ENCODE results near the gene ST6GALNAC6.

The ST6GALNAC6 gene

DNA sequence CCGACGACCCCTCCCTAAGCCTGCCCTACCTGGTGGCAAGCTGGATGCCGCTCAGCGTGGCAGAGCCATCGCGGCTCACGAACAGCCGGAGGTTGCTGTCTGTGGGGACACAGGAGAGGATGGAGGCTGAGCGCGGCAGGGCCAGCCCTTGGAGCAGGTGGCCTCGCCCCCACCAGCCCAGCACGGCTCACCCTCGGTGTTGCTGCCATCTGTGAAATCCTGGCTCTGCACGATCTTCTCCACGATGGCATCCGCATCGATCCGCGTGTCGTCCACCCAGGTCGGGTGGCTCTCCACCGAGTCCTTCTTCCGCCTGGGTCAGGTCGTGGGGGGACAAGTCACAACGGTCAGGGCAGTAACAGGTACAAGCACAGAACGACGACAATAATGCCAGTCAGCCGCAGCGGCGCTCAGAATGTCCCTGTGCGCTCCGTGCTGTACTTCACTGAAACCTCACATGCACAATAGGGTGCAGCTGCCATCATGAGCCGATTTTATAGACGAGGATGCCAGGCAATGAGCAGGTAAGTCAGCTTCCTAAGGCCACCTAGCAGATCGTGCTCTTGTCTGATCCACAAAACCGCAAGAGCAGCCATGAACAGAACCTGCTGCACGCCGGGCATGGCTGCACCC lies 45.3 kb upstream of the ST6GALNAC6 start:
- no peak for DNase-seq (ENCODE audit: low spot score)
- H3K27ac ChIP-seq: peak overlapping the region; percentile 32
- POLR2A ChIA-PET (ENCODE audit: low non-redundant PET): interaction anchor here (0.5 to 1.2 kb wide), 2 partner anchors 27 to 39 kb away, joined by 3 read pairs; no protein-coding TSS in a partner anchor
- TF ChIP-seq, protein P1, sequence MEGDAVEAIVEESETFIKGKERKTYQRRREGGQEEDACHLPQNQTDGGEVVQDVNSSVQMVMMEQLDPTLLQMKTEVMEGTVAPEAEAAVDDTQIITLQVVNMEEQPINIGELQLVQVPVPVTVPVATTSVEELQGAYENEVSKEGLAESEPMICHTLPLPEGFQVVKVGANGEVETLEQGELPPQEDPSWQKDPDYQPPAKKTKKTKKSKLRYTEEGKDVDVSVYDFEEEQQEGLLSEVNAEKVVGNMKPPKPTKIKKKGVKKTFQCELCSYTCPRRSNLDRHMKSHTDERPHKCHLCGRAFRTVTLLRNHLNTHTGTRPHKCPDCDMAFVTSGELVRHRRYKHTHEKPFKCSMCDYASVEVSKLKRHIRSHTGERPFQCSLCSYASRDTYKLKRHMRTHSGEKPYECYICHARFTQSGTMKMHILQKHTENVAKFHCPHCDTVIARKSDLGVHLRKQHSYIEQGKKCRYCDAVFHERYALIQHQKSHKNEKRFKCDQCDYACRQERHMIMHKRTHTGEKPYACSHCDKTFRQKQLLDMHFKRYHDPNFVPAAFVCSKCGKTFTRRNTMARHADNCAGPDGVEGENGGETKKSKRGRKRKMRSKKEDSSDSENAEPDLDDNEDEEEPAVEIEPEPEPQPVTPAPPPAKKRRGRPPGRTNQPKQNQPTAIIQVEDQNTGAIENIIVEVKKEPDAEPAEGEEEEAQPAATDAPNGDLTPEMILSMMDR (conservative IDR thresholded peaks at IDR 0.05; ENCODE audit: low read depth): no peak
- CTCF ChIA-PET: interaction anchor here (0.7 to 4.2 kb wide), 14 partner anchors 9 to 173 kb away, joined by 3 to 68 read pairs (median 6); partner anchors contain the start of genes EEIG1 and PIP5KL1

DNA sequence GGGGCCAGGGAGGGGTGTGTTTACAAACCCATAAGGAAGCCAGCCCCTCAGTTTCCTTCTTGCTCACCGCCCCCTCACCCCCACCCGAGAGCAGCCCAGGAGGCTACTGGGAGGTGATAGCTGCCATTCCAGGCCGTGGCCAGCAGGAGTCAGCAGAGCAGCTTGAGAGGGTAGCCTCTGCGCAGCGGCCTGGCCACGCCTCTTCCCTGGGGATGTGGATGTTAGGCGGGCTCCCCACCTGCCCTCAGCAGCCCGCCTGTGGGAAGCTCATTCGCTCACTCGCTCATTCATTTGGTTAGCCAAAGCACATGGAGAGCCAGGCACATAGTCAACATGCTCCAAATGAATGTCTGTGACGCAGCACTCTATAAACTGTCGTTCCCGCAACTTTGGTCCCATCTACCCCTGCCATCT lies 44.3 kb upstream of the ST6GALNAC6 start:
- CTCF ChIA-PET: interaction anchor here (0.6 to 4.2 kb wide), 37 partner anchors 10 to 293 kb away, joined by 3 to 68 read pairs (median 4); partner anchors contain the start of genes EEIG1 and PIP5KL1
- peak; percentile 79 for DNase-seq (ENCODE audit: low spot score)
- peak overlapping the region; percentile 32 for H3K27ac ChIP-seq
- POLR2A ChIA-PET (ENCODE audit: low non-redundant PET): no interaction called here
- TF ChIP-seq, protein P1 (conservative IDR thresholded peaks at IDR 0.05; ENCODE audit: low read depth): peak; percentile 94

DNA sequence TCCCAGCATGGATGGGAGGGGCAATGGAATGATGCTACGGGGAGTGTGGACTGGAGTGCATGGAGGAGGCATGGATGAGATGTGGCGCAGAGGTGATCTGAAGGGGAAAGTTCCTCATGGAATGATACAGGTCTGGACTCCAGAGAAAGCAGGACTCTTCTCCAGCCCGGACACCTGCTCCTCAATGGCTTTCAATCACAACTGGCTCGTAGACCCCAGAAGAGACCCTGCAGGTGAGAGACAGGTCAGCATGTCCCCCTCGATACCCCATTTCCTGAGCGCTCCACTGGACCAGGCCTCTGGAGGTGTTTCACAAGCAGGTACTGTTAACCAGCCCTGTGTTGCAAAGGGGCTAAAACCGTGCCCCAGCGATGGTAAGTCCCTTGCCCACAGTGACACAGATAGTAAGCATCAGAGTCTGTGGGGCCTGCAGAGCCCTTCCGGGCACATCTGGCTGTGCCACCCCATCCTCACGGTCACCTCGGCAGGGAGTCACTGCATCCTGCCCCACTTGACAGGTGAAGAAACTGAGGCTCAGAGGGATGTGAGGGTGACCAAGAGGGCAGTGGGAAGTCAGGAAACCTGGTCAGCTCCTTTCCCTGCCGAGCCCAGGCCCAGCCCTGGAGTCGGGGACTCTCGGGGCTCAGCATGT lies 43.7 kb upstream of the ST6GALNAC6 start:
- peak overlapping the region; percentile 32 for H3K27ac ChIP-seq
- CTCF ChIA-PET: interaction anchor here (0.6 to 4.2 kb wide), 36 partner anchors 10 to 453 kb away, joined by 3 to 68 read pairs (median 4); partner anchors contain the start of gene PIP5KL1
- TF ChIP-seq, protein P1 (conservative IDR thresholded peaks at IDR 0.05; ENCODE audit: low read depth): peak; percentile 11
- POLR2A ChIA-PET (ENCODE audit: low non-redundant PET): interaction anchor here (0.7 kb wide), 1 partner anchor 44 kb away, joined by 3 read pairs; no protein-coding TSS in a partner anchor
- no peak for DNase-seq (ENCODE audit: low spot score)

DNA sequence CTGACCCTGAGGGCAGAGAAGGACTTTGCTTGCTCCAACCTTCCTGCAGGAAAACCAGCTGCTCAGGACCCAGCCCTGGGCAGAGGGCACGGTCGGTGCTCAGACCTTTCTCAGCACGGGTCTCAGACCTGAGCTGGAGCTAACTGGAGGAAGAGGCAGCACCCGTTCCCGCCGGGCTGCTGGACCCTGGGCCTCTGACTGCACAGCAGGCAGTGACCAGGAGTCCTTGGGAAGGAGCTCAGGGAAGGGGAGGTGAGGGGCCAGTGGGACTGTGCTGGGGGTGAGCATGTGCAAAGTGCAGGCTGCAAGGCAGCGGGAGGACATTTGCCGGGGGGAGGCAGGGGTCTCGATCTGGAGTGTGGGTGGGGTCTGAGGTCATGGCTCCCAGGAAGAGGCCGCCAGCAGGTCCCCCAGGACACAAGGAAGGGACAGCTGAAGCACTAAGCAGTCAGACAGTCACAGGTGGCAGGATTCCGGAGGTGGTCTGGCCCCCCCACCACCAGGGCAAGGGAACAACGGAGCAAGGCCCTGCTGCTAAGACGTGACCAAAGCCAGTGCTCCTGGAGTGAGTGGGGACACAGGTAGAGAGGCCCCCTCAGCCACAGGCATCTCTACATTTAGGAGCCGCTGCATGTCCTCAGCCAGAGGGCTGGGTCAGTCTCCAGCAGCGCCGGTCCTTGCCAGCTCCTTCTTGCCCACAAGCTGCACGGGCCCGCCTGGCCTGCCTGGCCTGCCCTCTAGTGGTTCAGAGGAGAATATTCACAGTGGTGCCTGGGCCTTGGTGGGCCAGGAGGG lies 43.0 kb upstream of the ST6GALNAC6 start:
- ChIA-PET CTCF (interaction anchor here (0.5 to 4.2 kb wide), 20 partner anchors 9 to 454 kb away, joined by 3 to 68 read pairs (median 4); partner anchors contain the start of gene PIP5KL1), POLR2A (ENCODE audit: low non-redundant PET) (interaction anchor here (0.6 to 0.7 kb wide), 2 partner anchors 10 to 44 kb away, joined by 3 read pairs; no protein-coding TSS in a partner anchor)
- TF ChIP-seq, protein P1 (conservative IDR thresholded peaks at IDR 0.05; ENCODE audit: low read depth): peak; percentile 99
- DNase-seq (ENCODE audit: low spot score): peak; percentile 75
- peak overlapping the region; percentile 32 for H3K27ac ChIP-seq

DNA sequence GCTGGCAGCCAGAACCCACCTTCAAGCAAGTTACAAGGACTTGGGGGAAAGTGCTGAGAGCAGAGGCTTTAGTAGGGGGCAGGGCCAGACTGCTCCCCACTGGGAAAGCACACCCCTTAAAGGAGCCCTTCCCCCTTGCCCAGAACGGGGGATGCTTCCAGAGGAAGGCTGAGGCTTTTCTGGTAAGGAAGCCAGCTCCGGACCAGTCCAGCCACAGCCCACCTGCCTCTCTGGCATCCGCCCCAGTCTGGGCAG lies 42.5 kb upstream of the ST6GALNAC6 start:
- DNase-seq (ENCODE audit: low spot score): no peak
- ChIA-PET POLR2A (ENCODE audit: low non-redundant PET) (no interaction called here), CTCF (interaction anchor here (0.8 to 4.2 kb wide), 7 partner anchors 11 to 176 kb away, joined by 4 to 68 read pairs (median 9); partner anchors contain the start of gene PIP5KL1)
- peak overlapping the region; percentile 32 for H3K27ac ChIP-seq
- TF ChIP-seq, protein P1 (conservative IDR thresholded peaks at IDR 0.05; ENCODE audit: low read depth): no peak

All from RWPE1 (cell line).